ENCODE results near the gene STUB1.

The STUB1 gene

GRCh38 chr16:720990-721764 lies 41.0 kb downstream of the STUB1 start, which contains the start of gene ANTKMT:
TSS of gene ANTKMT (plus strand) at chr16:721146. CDS start at chr16:721275, 129 bp downstream.
- Histone ChIP-seq H3K27me3 (ENCODE audit: insufficient read depth, low read depth) (peaks cover 5% of the 10 kb centered on the region), H3K9ac (peak within 1 kb of the TSS; percentile 81), H3K4me3 (IDR thresholded peaks at IDR 0.05; ENCODE audit: insufficient read depth, low read depth, low read length) (no peak within 1 kb of the TSS), H3K36me3 (ENCODE audit: insufficient read depth) (no peaks in the 10 kb centered on the region), H2AFZ (ENCODE audit: low read depth) (peak within 1 kb of the TSS; percentile 58), H3K79me2 (ENCODE audit: insufficient read depth, low read depth) (no peaks in the 10 kb centered on the region), H3K4me2 (peak within 1 kb of the TSS; percentile 81), H3K27ac (peak within 1 kb of the TSS; percentile 82), H3K4me1 (ENCODE audit: low read depth, poor library complexity, severe bottlenecking) (peaks cover 53% of the 10 kb centered on the region), H4K20me1 (ENCODE audit: insufficient read depth) (no peaks in the 10 kb centered on the region)
- no peak for TF ChIP-seq CTCF (conservative IDR thresholded peaks at IDR 0.05; ENCODE audit: low read depth, low read length)

GRCh38 chr16:721765-722540 lies 41.7 kb downstream of the STUB1 start:
- Histone ChIP-seq H3K27me3 (ENCODE audit: insufficient read depth, low read depth) (no peaks in the 10 kb centered on the region; the same call in 1 of the 2 replicates), H3K4me2 (peak overlapping the region; percentile 81), H3K4me1 (ENCODE audit: low read depth, poor library complexity, severe bottlenecking) (peaks cover 58% of the 10 kb centered on the region), H3K79me2 (ENCODE audit: insufficient read depth, low read depth) (no peaks in the 10 kb centered on the region), H3K27ac (no peak overlapping the region), H3K4me3 (IDR thresholded peaks at IDR 0.05; ENCODE audit: insufficient read depth, low read depth, low read length) (no peak overlapping the region), H3K9ac (no peak overlapping the region), H4K20me1 (ENCODE audit: insufficient read depth) (no peaks in the 10 kb centered on the region), H3K36me3 (ENCODE audit: insufficient read depth) (no peaks in the 10 kb centered on the region), H2AFZ (ENCODE audit: low read depth) (no peak overlapping the region)
- no peak for TF ChIP-seq CTCF (conservative IDR thresholded peaks at IDR 0.05; ENCODE audit: low read depth, low read length)

- H2AFZ ChIP-seq (ENCODE audit: low read depth): no peak overlapping the region
- no peak overlapping the region for H3K4me3 ChIP-seq (IDR thresholded peaks at IDR 0.05; ENCODE audit: insufficient read depth, low read depth, low read length)
- H3K36me3 ChIP-seq (ENCODE audit: insufficient read depth): no peaks in the 10 kb centered on the region
- no peaks in the 10 kb centered on the region for H3K79me2 ChIP-seq (ENCODE audit: insufficient read depth, low read depth)
- no peaks in the 10 kb centered on the region for H4K20me1 ChIP-seq (ENCODE audit: insufficient read depth)
- H3K4me2 ChIP-seq: no peak overlapping the region
- no peak overlapping the region for H3K27ac ChIP-seq
- no peaks in the 10 kb centered on the region for H3K27me3 ChIP-seq (ENCODE audit: insufficient read depth, low read depth)
- H3K9ac ChIP-seq: no peak overlapping the region
- no peak for TF ChIP-seq CTCF (conservative IDR thresholded peaks at IDR 0.05; ENCODE audit: low read depth, low read length)
- H3K4me1 ChIP-seq (ENCODE audit: low read depth, poor library complexity, severe bottlenecking): peaks cover 58% of the 10 kb centered on the region
Measured at GRCh38 chr16:722835-723633, 42.8 kb downstream of the STUB1 start.

GRCh38 chr16:723695-724094 lies 43.5 kb downstream of the STUB1 start:
- Histone ChIP-seq H3K9ac (no peak overlapping the region), H3K27me3 (ENCODE audit: insufficient read depth, low read depth) (no peaks in the 10 kb centered on the region), H3K4me3 (IDR thresholded peaks at IDR 0.05; ENCODE audit: insufficient read depth, low read depth, low read length) (no peak overlapping the region), H3K79me2 (ENCODE audit: insufficient read depth, low read depth) (no peaks in the 10 kb centered on the region), H2AFZ (ENCODE audit: low read depth) (no peak overlapping the region), H3K4me1 (ENCODE audit: low read depth, poor library complexity, severe bottlenecking) (peaks cover 58% of the 10 kb centered on the region), H3K4me2 (no peak overlapping the region), H3K27ac (no peak overlapping the region), H3K36me3 (ENCODE audit: insufficient read depth) (no peaks in the 10 kb centered on the region), H4K20me1 (ENCODE audit: insufficient read depth) (no peaks in the 10 kb centered on the region)
- TF ChIP-seq CTCF (conservative IDR thresholded peaks at IDR 0.05; ENCODE audit: low read depth, low read length): no peak
